Liver (tissue), 9 donors: ENCODE data around the gene NTNG1. TPM values are rescaled to one million over a fixed set of nuclear protein-coding genes. Genes with fewer than 3 reads are reported as not detected.

Source experiments
- DNase-seq: peaks from one replicate; pipeline ENCODE4 v3.0.0-alpha.2; 2017; ENCODE audit warnings: low spot score
- H3K27ac ChIP-seq, 2 donors: one replicate each; pipeline ENCODE4 v1.7.0; 2013; ENCODE audit warnings: inconsistent platforms in 2 of 2, low read length in 2 of 2, control low read depth in 1 of 2, low read depth in 1 of 2, mild to moderate bottlenecking in 1 of 2
- H3K27me3 ChIP-seq, 4 donors: one replicate each; pipeline versions ENCODE4 v1.6.1 to v1.7.0; 2013; ENCODE audit warnings: low read length in 3 of 4, inconsistent platforms in 1 of 4, mild to moderate bottlenecking in 1 of 4, moderate library complexity in 1 of 4; ENCODE audit not compliant: control insufficient read depth in 4 of 4, insufficient read depth in 4 of 4
- H3K36me3 ChIP-seq, 4 donors: one replicate each; pipeline versions ENCODE4 v1.6.1 to v1.7.0; 2013; ENCODE audit warnings: low read length in 3 of 4, mild to moderate bottlenecking in 3 of 4, low read depth in 1 of 4, moderate library complexity in 1 of 4; ENCODE audit not compliant: control insufficient read depth in 4 of 4, insufficient read depth in 3 of 4
- H3K4me1 ChIP-seq, 4 donors: one replicate each; pipeline versions ENCODE4 v1.6.1 to v1.7.0; 2013; ENCODE audit warnings: low read length in 3 of 4, mild to moderate bottlenecking in 3 of 4, moderate library complexity in 1 of 4; ENCODE audit not compliant: control insufficient read depth in 4 of 4, insufficient read depth in 4 of 4
- H3K4me3 ChIP-seq, 3 donors: one replicate each; pipeline versions ENCODE4 v1.6.1 to v1.7.0; 2013; ENCODE audit warnings: low read length in 3 of 3, control low read depth in 1 of 3, low read depth in 1 of 3, mild to moderate bottlenecking in 1 of 3
- H3K9ac ChIP-seq, 2 donors: one replicate each; pipeline ENCODE4 v1.7.0; 2013; ENCODE audit warnings: low read length in 2 of 2, mild to moderate bottlenecking in 2 of 2, moderate library complexity in 2 of 2, control low read depth in 1 of 2, low read depth in 1 of 2
- H3K9me3 ChIP-seq, 4 donors: one replicate each; pipeline versions ENCODE4 v1.6.1 to v1.7.0; 2013; ENCODE audit warnings: low read length in 3 of 4; ENCODE audit not compliant: control insufficient read depth in 4 of 4
- EGR1 ChIP-seq, 2 donors: IDR thresholded peaks; 2 replicates each; pipeline ENCODE4 v1.6.1; 2016 to 2018; ENCODE audit warnings: antibody characterized with exemption in 2 of 2, low read depth in 2 of 2
- GABPA ChIP-seq, 2 donors: IDR thresholded peaks in 1 of 2; conservative IDR thresholded peaks in 1 of 2; 2 replicates each; pipeline ENCODE4 v1.6.1; 2016; ENCODE audit warnings: antibody characterized with exemption in 2 of 2, mild to moderate bottlenecking in 1 of 2, moderate library complexity in 1 of 2
- HNF4A ChIP-seq, 2 donors: conservative IDR thresholded peaks; 2 replicates each; pipeline ENCODE4 v1.6.1; 2016; ENCODE audit warnings: antibody characterized with exemption in 2 of 2, mild to moderate bottlenecking in 2 of 2
- HNF4G ChIP-seq: IDR thresholded peaks from 2 replicates; pipeline ENCODE4 v1.6.1; 2016; ENCODE audit warnings: antibody characterized with exemption
- JUND ChIP-seq, 2 donors: IDR thresholded peaks; 2 replicates each; pipeline ENCODE4 v1.6.1; 2016; ENCODE audit warnings: antibody characterized with exemption in 2 of 2
- NR2F2 ChIP-seq: IDR thresholded peaks from 2 replicates; pipeline ENCODE4 v1.6.1; 2016; ENCODE audit warnings: antibody characterized with exemption
- RAD21 ChIP-seq, 2 donors: IDR thresholded peaks; 2 replicates each; pipeline ENCODE4 v1.6.1; 2016; ENCODE audit warnings: antibody characterized with exemption in 2 of 2, mild to moderate bottlenecking in 2 of 2
- RXRA ChIP-seq, 2 donors: IDR thresholded peaks; 2 replicates each; pipeline ENCODE4 v1.6.1; 2017 to 2018; ENCODE audit warnings: antibody characterized with exemption in 2 of 2, mild to moderate bottlenecking in 1 of 2
- SP1 ChIP-seq: IDR thresholded peaks from 2 replicates; pipeline ENCODE4 v1.6.1; 2018; ENCODE audit warnings: antibody characterized with exemption, mild to moderate bottlenecking
- WGBS: extraction: QIAGEN DNeasy Blood & Tissue Kit; methylation state at CpG from one replicate; pipeline ENCODE4 v1.1.7; 2013; 5-methylcytosine and 5-hydroxymethylcytosine counted together
- polyA plus RNA-seq, 2 donors: library from polyadenylated mRNA; stranded (reverse) in 1 of 2; unstranded in 1 of 2; fragments of 200-250 nt in 1 of 2; fragments of >200 nt in 1 of 2; fragmentation: Nextera tagmentation in 1 of 2; extraction: Ambion mirVana in 1 of 2; gene quantifications; one replicate each; pipeline versions ENCODE4 v1.2.1 to v1.2.3, GENCODE V29; 2013 to 2015
- total RNA-seq, 2 donors: library from RNA; depleted of rRNA; stranded (reverse); fragments of >200 nt; gene quantifications; one replicate each; pipeline ENCODE4 v1.2.3, GENCODE V29; 2014
- TF ChIP-seq, protein P1 (sequence below): IDR thresholded peaks from 2 replicates; pipeline ENCODE4 v1.6.1; 2016; ENCODE audit warnings: antibody characterized with exemption
- TF ChIP-seq, protein P2 (sequence below): IDR thresholded peaks from 2 replicates; pipeline ENCODE4 v1.6.1; 2016; ENCODE audit warnings: antibody characterized with exemption
- TF ChIP-seq, protein P3 (sequence below): IDR thresholded peaks from 2 replicates; pipeline ENCODE4 v1.6.1; 2016; ENCODE audit warnings: antibody characterized with exemption
- TF ChIP-seq, protein P4 (sequence below): fragments of 150-350 bp; IDR thresholded peaks from 2 replicates; pipeline ENCODE4 v1.5.1; 2017; ENCODE audit warnings: improper control_type of control experiment, low read depth, low read length; ENCODE audit not compliant: missing input control
- TF ChIP-seq, protein P5 (sequence below): IDR thresholded peaks from 2 replicates; pipeline ENCODE4 v1.6.1; 2016; ENCODE audit warnings: antibody characterized with exemption, mild to moderate bottlenecking
- donor health status: healthy.
- donor health status: healthy.
- donor health status: healthy.
- donor health status: healthy.
- donor health status: healthy.

The NTNG1 gene
- total and polyA plus RNA-seq, 4 donors: under 0.01 TPM; not detected in 2

DNA sequence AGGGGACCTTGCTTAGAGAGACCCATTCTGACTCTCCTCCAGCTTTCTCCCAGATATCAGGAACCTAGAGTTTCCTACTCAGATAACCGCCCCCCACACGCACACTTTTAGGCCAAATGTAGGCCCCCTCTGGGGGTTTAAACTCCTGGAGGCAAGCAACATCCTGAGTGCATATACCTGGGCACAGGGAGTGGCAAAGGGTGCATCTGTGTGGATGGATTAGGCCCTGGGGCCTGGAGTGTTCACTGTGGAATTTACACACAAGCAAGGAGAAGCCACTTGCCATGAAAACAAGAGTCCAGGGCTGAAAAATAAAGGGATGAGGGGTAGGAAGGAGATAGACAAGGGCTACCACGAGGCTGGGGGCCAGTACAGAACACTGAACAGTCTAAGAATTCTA, 343.1 kb downstream of the NTNG1 start:
- Histone ChIP-seq H3K27ac (no peak overlapping the region), H3K4me3 (no peak overlapping the region), H3K4me1 (no peaks in the 10 kb centered on the region), H3K36me3 (no peaks in the 10 kb centered on the region), H3K9me3 (no peaks in the 10 kb centered on the region), H3K9ac (no peak overlapping the region), H3K27me3 (peaks cover 0 to 5% (median 0%) of the 10 kb centered on the region in 4 donors)
- no peak for TF ChIP-seq GABPA (IDR thresholded peaks at IDR 0.05 in 1 of 2, conservative IDR thresholded peaks at IDR 0.05 in 1 of 2)
- no peak for TF ChIP-seq EGR1 (IDR thresholded peaks at IDR 0.05; ENCODE audit: low read depth in 2 of 2)
- TF ChIP-seq, protein P1, sequence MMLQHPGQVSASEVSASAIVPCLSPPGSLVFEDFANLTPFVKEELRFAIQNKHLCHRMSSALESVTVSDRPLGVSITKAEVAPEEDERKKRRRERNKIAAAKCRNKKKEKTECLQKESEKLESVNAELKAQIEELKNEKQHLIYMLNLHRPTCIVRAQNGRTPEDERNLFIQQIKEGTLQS: no peak
- TF ChIP-seq, protein P2, sequence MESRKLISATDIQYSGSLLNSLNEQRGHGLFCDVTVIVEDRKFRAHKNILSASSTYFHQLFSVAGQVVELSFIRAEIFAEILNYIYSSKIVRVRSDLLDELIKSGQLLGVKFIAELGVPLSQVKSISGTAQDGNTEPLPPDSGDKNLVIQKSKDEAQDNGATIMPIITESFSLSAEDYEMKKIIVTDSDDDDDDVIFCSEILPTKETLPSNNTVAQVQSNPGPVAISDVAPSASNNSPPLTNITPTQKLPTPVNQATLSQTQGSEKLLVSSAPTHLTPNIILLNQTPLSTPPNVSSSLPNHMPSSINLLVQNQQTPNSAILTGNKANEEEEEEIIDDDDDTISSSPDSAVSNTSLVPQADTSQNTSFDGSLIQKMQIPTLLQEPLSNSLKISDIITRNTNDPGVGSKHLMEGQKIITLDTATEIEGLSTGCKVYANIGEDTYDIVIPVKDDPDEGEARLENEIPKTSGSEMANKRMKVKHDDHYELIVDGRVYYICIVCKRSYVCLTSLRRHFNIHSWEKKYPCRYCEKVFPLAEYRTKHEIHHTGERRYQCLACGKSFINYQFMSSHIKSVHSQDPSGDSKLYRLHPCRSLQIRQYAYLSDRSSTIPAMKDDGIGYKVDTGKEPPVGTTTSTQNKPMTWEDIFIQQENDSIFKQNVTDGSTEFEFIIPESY: no peak
- TF ChIP-seq RAD21 (IDR thresholded peaks at IDR 0.05): no peak
- TF ChIP-seq RXRA (IDR thresholded peaks at IDR 0.05): no peak
- TF ChIP-seq JUND (IDR thresholded peaks at IDR 0.05): no peak
- TF ChIP-seq, protein P3, sequence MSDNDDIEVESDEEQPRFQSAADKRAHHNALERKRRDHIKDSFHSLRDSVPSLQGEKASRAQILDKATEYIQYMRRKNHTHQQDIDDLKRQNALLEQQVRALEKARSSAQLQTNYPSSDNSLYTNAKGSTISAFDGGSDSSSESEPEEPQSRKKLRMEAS: no peak
- WGBS: 72% methylated on average over 3 of the region's 3 CpGs
- DNase-seq: no peak

DNA sequence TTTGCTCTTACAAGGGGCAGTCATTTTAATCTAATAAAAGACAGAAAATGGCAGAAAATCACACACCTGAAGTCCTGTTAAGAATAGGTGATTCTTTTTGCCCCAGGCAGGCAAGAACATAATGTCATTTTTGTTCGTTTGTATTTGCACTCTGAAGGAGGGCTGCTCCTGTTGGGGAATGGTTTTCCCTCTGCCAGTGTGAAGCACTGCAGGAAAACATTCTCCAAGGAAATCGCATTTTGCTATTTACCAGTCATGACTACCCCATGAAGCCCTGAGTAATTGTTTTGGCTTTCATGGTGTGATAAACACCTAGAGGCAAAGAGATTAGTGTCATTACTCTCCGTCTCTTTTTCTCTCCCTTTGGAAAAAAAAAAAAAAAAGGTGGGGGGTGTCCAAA, 345.5 kb downstream of the NTNG1 start:
- no peaks in the 10 kb centered on the region for H3K36me3 ChIP-seq
- no peaks in the 10 kb centered on the region for H3K4me1 ChIP-seq
- DNase-seq: no peak
- H3K9ac ChIP-seq: no peak overlapping the region
- no peak overlapping the region for H3K4me3 ChIP-seq
- WGBS: 66% methylated on average over 3 of the region's 3 CpGs
- TF ChIP-seq, protein P2: no peak
- no peak for TF ChIP-seq GABPA (IDR thresholded peaks at IDR 0.05 in 1 of 2, conservative IDR thresholded peaks at IDR 0.05 in 1 of 2)
- H3K27ac ChIP-seq: no peak overlapping the region
- H3K9me3 ChIP-seq: no peaks in the 10 kb centered on the region
- no peaks in the 10 kb centered on the region for H3K27me3 ChIP-seq

DNA sequence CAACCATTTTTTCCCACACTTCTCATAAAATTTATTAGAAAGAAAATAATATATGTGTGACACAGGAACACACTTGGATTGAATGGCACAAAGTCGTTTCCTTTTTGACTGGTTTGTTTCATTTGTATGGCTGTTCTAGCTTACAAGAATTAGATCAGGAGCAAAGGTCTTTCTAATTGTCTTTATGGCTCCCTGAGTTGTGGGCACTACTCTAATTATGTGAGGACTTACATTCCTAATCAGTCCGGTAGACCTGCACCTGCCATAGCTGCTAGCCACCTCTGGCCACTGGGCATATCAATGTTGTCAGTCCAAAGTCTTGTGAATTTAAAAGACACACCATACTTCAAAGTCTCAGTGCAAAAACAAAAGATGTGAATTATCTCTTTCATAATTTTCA, 346.7 kb downstream of the NTNG1 start:
- H3K27me3 ChIP-seq: no peaks in the 10 kb centered on the region
- H3K36me3 ChIP-seq: no peaks in the 10 kb centered on the region
- no peak for DNase-seq
- H3K9ac ChIP-seq: no peak overlapping the region
- no peak overlapping the region for H3K27ac ChIP-seq
- H3K9me3 ChIP-seq: no peaks in the 10 kb centered on the region
- no peak overlapping the region for H3K4me3 ChIP-seq
- WGBS: 30% methylated on average over 2 of the region's 2 CpGs
- H3K4me1 ChIP-seq: no peaks in the 10 kb centered on the region
- TF ChIP-seq NR2F2 (no peak), JUND (IDR thresholded peaks at IDR 0.05) (no peak), HNF4G (no peak), HNF4A (conservative IDR thresholded peaks at IDR 0.05) (no peak), RXRA (IDR thresholded peaks at IDR 0.05) (no peak), SP1 (no peak), GABPA (IDR thresholded peaks at IDR 0.05 in 1 of 2, conservative IDR thresholded peaks at IDR 0.05 in 1 of 2) (no peak)
- TF ChIP-seq, protein P2: no peak
- TF ChIP-seq, protein P4, sequence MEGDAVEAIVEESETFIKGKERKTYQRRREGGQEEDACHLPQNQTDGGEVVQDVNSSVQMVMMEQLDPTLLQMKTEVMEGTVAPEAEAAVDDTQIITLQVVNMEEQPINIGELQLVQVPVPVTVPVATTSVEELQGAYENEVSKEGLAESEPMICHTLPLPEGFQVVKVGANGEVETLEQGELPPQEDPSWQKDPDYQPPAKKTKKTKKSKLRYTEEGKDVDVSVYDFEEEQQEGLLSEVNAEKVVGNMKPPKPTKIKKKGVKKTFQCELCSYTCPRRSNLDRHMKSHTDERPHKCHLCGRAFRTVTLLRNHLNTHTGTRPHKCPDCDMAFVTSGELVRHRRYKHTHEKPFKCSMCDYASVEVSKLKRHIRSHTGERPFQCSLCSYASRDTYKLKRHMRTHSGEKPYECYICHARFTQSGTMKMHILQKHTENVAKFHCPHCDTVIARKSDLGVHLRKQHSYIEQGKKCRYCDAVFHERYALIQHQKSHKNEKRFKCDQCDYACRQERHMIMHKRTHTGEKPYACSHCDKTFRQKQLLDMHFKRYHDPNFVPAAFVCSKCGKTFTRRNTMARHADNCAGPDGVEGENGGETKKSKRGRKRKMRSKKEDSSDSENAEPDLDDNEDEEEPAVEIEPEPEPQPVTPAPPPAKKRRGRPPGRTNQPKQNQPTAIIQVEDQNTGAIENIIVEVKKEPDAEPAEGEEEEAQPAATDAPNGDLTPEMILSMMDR: no peak
- TF ChIP-seq, protein P5, sequence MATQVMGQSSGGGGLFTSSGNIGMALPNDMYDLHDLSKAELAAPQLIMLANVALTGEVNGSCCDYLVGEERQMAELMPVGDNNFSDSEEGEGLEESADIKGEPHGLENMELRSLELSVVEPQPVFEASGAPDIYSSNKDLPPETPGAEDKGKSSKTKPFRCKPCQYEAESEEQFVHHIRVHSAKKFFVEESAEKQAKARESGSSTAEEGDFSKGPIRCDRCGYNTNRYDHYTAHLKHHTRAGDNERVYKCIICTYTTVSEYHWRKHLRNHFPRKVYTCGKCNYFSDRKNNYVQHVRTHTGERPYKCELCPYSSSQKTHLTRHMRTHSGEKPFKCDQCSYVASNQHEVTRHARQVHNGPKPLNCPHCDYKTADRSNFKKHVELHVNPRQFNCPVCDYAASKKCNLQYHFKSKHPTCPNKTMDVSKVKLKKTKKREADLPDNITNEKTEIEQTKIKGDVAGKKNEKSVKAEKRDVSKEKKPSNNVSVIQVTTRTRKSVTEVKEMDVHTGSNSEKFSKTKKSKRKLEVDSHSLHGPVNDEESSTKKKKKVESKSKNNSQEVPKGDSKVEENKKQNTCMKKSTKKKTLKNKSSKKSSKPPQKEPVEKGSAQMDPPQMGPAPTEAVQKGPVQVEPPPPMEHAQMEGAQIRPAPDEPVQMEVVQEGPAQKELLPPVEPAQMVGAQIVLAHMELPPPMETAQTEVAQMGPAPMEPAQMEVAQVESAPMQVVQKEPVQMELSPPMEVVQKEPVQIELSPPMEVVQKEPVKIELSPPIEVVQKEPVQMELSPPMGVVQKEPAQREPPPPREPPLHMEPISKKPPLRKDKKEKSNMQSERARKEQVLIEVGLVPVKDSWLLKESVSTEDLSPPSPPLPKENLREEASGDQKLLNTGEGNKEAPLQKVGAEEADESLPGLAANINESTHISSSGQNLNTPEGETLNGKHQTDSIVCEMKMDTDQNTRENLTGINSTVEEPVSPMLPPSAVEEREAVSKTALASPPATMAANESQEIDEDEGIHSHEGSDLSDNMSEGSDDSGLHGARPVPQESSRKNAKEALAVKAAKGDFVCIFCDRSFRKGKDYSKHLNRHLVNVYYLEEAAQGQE: no peak
- TF ChIP-seq, protein P1: no peak
